D721Med (cell line): ENCODE data around the gene DAB1.

Experiments
- DNase-seq: peaks from one replicate; pipeline ENCODE4 v3.0.0; 2011; ENCODE audit warnings: low spot score; ENCODE audit not compliant: insufficient read length
- FAIRE-seq: peaks from 2 replicates; lab custom pipeline; 2011; peaks lifted over from hg19 to GRCh38; lab: Jason Lieb, UNC
- CTCF ChIP-seq: IDR thresholded peaks from 2 replicates; pipeline ENCODE4 v1.5.1; 2012; ENCODE audit warnings: mild to moderate bottlenecking, control low read depth; ENCODE audit not compliant: insufficient read depth; ENCODE audit errors: missing control alignments

The DAB1 gene

GRCh38 chr1:57285992-57286391, 137.9 kb downstream of the DAB1 start:
- no peak for TF ChIP-seq CTCF
- FAIRE-seq = no peak

GRCh38 chr1:57282411-57282810, 141.4 kb downstream of the DAB1 start:
- TF ChIP-seq CTCF = no peak
- no peak for FAIRE-seq
- DNase-seq = no peak

More at GRCh38 chr1:57285992-57286391, 137.9 kb downstream of the DAB1 start:
- no peak for DNase-seq

- DNase-seq = no peak
- TF ChIP-seq CTCF = no peak
- FAIRE-seq = no peak
Measured at GRCh38 chr1:57281324-57281723, 142.5 kb downstream of the DAB1 start.

GRCh38 chr1:57279909-57280666, 143.8 kb downstream of the DAB1 start:
- FAIRE-seq = no peak

GRCh38 chr1:57278558-57278957, 145.3 kb downstream of the DAB1 start:
- FAIRE-seq = no peak
- no peak for TF ChIP-seq CTCF
- no peak for DNase-seq

More at GRCh38 chr1:57279909-57280666, 143.8 kb downstream of the DAB1 start:
- DNase-seq = no peak
- no peak for TF ChIP-seq CTCF

- TF ChIP-seq CTCF = no peak
- FAIRE-seq (no peak), DNase-seq (no peak)
Measured at GRCh38 chr1:57277681-57278080, 146.2 kb downstream of the DAB1 start.

- TF ChIP-seq CTCF = no peak
- FAIRE-seq = no peak
- no peak for DNase-seq
Measured at GRCh38 chr1:57276918-57277317, 146.9 kb downstream of the DAB1 start.
